Measurements from ENCODE around the gene SOX18. TPM values are rescaled to one million over a fixed set of nuclear protein-coding genes. Genes with fewer than 3 reads are reported as not detected.

SOX18 gene
- total and polyA plus RNA-seq, 2 of the 13 experiments (the other 11 are each of a cell fraction or from before 2014, with no cell fraction given), result 1.6 to 1.9 TPM

DNA sequence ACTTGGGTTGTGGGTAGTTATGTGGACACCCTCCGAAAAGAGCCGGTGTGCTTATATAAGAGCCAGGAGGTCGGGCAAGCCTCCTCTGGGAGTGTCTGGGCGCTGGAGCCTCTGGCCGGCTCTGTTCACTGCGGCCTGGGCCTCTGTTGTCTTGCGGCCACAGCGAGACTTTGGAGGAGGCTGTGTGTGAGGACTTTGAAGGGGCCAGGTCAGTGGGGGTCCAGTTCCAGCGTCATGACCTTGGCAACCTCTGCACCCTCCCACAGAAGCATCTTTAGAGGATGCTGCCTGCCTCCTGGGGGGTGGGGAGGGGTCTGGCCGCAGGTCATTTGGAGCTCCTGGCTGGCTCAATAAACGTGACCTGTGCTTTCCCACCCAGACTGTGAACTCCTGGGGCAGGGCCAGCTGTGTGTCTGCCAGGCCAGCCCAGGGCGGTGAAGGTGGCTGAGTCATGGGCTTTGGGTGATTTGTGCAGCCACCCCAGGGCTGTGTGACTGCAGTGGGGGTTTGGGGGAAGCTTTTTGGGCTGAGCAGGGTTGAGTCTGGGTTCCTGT lies 14.8 kb upstream of the SOX18 start (continued):
- TF ChIP-seq, protein P1, sequence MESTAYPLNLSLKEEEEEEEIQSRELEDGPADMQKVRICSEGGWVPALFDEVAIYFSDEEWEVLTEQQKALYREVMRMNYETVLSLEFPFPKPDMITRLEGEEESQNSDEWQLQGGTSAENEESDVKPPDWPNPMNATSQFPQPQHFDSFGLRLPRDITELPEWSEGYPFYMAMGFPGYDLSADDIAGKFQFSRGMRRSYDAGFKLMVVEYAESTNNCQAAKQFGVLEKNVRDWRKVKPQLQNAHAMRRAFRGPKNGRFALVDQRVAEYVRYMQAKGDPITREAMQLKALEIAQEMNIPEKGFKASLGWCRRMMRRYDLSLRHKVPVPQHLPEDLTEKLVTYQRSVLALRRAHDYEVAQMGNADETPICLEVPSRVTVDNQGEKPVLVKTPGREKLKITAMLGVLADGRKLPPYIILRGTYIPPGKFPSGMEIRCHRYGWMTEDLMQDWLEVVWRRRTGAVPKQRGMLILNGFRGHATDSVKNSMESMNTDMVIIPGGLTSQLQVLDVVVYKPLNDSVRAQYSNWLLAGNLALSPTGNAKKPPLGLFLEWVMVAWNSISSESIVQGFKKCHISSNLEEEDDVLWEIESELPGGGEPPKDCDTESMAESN (CRISPR knock-in tag; conservative IDR thresholded peaks at IDR 0.05), result no peak
- TF ChIP-seq, protein P2, sequence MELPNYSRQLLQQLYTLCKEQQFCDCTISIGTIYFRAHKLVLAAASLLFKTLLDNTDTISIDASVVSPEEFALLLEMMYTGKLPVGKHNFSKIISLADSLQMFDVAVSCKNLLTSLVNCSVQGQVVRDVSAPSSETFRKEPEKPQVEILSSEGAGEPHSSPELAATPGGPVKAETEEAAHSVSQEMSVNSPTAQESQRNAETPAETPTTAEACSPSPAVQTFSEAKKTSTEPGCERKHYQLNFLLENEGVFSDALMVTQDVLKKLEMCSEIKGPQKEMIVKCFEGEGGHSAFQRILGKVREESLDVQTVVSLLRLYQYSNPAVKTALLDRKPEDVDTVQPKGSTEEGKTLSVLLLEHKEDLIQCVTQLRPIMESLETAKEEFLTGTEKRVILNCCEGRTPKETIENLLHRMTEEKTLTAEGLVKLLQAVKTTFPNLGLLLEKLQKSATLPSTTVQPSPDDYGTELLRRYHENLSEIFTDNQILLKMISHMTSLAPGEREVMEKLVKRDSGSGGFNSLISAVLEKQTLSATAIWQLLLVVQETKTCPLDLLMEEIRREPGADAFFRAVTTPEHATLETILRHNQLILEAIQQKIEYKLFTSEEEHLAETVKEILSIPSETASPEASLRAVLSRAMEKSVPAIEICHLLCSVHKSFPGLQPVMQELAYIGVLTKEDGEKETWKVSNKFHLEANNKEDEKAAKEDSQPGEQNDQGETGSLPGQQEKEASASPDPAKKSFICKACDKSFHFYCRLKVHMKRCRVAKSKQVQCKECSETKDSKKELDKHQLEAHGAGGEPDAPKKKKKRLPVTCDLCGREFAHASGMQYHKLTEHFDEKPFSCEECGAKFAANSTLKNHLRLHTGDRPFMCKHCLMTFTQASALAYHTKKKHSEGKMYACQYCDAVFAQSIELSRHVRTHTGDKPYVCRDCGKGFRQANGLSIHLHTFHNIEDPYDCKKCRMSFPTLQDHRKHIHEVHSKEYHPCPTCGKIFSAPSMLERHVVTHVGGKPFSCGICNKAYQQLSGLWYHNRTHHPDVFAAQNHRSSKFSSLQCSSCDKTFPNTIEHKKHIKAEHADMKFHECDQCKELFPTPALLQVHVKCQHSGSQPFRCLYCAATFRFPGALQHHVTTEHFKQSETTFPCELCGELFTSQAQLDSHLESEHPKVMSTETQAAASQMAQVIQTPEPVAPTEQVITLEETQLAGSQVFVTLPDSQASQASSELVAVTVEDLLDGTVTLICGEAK (IDR thresholded peaks at IDR 0.05), result no peak
- TF ChIP-seq, protein P2 (CRISPR knock-in tag; IDR thresholded peaks at IDR 0.05), result no peak
- TF ChIP-seq STAG1 (CRISPR knock-in tag; IDR thresholded peaks at IDR 0.05) (no peak), CHD4 (IDR thresholded peaks at IDR 0.05; ENCODE audit: borderline replicate concordance, low read length) (no peak), SNAPC2 (CRISPR knock-in tag; IDR thresholded peaks at IDR 0.05) (no peak), NCOA1 (CRISPR knock-in tag; IDR thresholded peaks at IDR 0.05) (no peak; the same call in 1 of the 2 replicates), ZNF749 (CRISPR knock-in tag; IDR thresholded peaks at IDR 0.05; ENCODE audit: borderline replicate concordance) (no peak), EZH2 (conservative IDR thresholded peaks at IDR 0.05; ENCODE audit: low read depth, low read length) (no peak), GPN1 (CRISPR knock-in tag; IDR thresholded peaks at IDR 0.05; ENCODE audit: borderline replicate concordance) (no peak), MTF1 (CRISPR knock-in tag; IDR thresholded peaks at IDR 0.05) (no peak), CBX2 (IDR thresholded peaks at IDR 0.05; ENCODE audit: low read depth, low read length) (no peak), CBX2 (CRISPR knock-in tag; IDR thresholded peaks at IDR 0.05; ENCODE audit: low read depth) (no peak), GATA4 (IDR thresholded peaks at IDR 0.05; ENCODE audit: borderline replicate concordance, low read depth) (no peak), ZNF367 (CRISPR knock-in tag; IDR thresholded peaks at IDR 0.05; ENCODE audit: borderline replicate concordance) (no peak), ZNF136 (CRISPR knock-in tag; IDR thresholded peaks at IDR 0.05; ENCODE audit: low read depth) (no peak)
- TF ChIP-seq, protein P3, sequence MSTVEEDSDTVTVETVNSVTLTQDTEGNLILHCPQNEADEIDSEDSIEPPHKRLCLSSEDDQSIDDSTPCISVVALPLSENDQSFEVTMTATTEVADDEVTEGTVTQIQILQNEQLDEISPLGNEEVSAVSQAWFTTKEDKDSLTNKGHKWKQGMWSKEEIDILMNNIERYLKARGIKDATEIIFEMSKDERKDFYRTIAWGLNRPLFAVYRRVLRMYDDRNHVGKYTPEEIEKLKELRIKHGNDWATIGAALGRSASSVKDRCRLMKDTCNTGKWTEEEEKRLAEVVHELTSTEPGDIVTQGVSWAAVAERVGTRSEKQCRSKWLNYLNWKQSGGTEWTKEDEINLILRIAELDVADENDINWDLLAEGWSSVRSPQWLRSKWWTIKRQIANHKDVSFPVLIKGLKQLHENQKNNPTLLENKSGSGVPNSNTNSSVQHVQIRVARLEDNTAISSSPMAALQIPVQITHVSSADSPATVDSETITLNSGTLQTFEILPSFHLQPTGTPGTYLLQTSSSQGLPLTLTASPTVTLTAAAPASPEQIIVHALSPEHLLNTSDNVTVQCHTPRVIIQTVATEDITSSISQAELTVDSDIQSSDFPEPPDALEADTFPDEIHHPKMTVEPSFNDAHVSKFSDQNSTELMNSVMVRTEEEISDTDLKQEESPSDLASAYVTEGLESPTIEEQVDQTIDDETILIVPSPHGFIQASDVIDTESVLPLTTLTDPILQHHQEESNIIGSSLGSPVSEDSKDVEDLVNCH (CRISPR knock-in tag; IDR thresholded peaks at IDR 0.05), result peak; percentile 84; the same call in 1 of the 2 replicates

Measured in HepG2 (cell line).